HTERT RPE-1 (cell line): ENCODE measurements around the gene EVI2A.
"Not testable (repeated sequence)": the region's sequence is repeated elsewhere in the genome, so short reads cannot be mapped to it uniquely, and the experiment has no call there.

ENCODE experiments used
- in situ Hi-C: fragments of 300-500 bp; cut with MboI; formaldehyde crosslinking; loops from 4 replicates; pipeline ENCODE4 v1.14.3; 2020; ENCODE audit warnings: low sequenced_read_pairs

EVI2A gene, protein sequence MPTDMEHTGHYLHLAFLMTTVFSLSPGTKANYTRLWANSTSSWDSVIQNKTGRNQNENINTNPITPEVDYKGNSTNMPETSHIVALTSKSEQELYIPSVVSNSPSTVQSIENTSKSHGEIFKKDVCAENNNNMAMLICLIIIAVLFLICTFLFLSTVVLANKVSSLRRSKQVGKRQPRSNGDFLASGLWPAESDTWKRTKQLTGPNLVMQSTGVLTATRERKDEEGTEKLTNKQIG

GRCh38 chr17:31321481-31321880 lies at the start of gene EVI2A:
TSS of gene EVI2A (minus strand) at chr17:31321622. CDS start at chr17:31319013, 2,609 bp downstream.
- in situ Hi-C loops: no loop called here

DNA sequence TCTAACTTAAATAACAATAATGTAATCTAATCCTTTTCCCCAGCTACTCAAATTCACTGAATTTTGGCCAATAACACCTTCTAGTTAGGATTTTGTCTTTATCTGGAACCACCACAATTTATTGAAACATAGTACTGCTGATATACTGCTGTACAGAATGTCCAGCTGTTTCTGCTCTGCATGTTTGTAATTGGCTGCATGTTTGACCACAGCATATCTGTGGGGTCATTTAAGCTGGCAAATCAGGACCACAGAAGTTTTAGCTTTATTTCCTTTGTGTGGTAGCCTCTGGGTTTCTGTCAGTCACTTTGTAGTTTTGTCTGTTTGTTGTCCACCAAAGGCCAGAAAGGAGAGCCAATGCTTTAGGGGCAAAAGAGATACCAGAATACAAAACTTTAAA lies 47.8 kb upstream of the EVI2A start:
- in situ Hi-C loops: no loop called here

GRCh38 chr17:31366088-31366487 lies 44.7 kb upstream of the EVI2A start:
- in situ Hi-C loops: no loop called here

DNA sequence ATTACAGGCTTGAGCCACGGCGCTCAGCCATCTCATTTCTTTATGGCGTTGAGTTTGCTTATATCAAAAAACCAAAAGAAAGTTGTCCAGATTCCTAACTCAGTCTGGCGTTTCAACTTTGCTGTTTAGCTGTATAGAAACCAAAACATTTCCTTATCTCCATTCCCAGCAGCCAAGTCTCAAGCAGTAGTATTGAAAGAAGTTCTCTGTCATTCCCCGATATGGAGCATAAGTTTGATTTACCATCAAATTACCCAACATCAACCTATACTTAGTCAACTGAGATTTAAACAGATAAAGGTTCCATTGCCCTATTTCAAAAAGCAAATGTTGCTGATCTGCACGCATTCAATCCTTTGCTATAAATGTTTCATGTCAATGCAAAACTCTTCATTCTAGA lies 42.6 kb upstream of the EVI2A start:
- in situ Hi-C loops: no loop called here

GRCh38 chr17:31357839-31358394 lies 36.5 kb upstream of the EVI2A start:
- in situ Hi-C loops: no loop called here

- in situ Hi-C loops: no loop called here
Measured at GRCh38 chr17:31357091-31357490, 35.7 kb upstream of the EVI2A start.

- in situ Hi-C loops: no loop called here
Measured at GRCh38 chr17:31355935-31356334, 34.5 kb upstream of the EVI2A start.

GRCh38 chr17:31349454-31349853 lies 28.0 kb upstream of the EVI2A start:
- in situ Hi-C loops: no loop called here

DNA sequence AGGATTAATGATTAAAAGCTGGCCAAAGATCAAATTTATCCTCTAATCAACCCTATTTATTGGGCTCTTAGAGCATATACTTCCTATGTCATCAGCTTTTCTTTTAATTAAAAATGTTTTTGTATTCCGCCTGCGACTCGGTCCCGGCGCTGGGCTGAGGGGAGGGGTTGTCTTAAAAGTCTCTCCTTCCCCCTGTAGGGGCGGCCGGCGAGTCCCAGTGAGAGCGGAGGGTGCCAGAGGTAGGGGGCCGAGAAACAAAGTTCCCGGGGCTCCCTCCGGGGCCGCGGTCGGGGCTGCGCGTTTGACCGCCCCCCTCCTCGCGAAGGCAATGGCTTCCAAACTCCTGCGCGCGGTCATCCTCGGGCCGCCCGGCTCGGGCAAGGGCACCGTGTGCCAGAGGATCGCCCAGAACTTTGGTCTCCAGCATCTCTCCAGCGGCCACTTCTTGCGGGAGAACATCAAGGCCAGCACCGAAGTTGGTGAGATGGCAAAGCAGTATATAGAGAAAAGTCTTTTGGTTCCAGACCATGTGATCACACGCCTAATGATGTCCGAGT lies 23.8 kb upstream of the EVI2A start:
- in situ Hi-C loops: not testable (repeated sequence)

DNA sequence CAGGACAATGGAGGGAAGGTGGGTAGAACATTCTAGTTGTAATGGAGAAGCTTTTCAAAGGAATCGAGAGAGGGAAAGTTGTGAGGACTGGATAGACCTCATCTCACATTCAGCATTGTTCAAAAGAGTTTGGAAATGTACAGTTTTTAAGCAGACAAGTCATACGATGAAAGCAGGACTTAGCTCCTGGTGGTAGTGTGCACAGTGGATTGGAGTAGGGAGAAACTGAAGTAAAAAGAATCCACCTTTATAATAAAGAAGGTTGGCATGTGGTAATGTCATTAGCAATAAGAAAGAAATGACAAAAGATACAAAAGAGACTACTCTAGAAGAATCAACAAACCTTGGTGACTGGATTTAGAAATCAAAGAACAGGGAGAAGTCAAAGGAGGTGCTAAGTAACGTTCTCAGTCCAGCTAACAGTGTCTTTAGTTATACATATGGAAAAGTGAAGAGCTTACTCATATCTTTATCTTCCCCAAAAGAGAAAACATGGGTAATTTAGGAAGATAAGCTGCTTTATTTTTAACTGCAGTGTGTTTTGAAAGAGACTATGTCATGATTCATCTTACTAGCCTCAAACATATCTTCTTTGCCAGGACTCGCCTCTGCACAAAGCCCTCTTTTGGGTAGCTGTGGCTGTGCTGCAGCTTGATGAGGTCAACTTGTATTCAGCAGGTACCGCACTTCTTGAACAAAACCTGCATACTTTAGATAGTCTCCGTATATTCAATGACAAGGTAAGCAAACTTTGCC lies 18.7 kb upstream of the EVI2A start:
- in situ Hi-C loops: no loop called here

DNA sequence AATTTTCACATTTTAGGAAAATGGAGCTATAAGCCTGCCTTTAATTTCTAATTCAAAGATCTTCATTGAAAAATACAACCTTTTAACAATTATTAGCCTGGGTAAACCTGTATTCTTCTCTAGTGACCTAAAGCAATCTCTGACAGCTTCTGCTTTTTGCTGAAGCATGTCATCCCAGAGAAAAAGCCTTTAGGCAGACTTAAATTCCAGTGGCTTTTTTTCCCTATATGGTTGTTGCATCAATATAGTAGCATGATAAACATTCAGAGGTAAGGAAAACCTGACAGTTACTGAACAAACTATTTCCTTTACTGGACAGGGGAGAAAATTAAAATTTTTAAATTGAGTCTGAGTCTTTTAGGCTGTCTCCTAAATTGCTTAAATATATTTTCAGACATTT lies 7.8 kb upstream of the EVI2A start:
- in situ Hi-C loops: no loop called here

DNA sequence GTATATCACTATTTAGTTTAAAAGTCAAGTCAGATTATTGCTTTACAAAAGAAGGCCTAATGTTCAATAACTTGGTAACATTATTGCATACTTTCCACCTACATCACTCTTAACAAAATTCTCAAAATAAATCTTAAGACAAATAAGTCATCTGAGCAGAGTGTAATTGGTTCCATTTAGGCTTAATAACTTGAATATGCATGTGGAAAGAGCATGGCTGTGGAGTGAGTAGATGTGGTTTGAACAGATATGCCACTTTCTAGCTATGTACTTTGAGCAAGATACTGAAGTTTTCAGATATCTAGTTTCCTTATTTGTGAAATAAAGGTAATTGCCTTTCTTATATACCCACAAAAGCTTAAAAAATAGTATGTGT lies 6.7 kb upstream of the EVI2A start:
- in situ Hi-C loops: no loop called here

- in situ Hi-C loops: no loop called here
Measured at GRCh38 chr17:31327534-31328159, 6.2 kb upstream of the EVI2A start.

DNA sequence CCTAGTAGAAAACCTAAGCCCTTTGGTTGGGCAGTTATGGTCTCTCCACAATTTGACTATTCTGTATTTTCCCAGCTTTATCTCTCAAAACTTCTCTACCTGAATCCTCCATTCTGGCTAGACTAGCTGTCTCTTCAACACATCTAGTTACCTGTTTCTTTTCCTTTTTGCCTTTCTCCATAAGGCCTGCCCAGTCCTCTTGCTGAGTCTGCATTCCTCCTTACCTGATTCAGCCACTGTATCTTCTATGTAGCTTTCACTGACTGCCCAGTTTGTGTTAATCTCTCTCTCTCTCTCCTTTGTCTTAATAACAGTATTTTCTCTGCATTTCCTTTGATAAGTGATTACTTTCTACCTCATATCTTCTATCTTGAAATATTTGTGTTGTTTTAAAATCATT lies 2.1 kb upstream of the EVI2A start:
- in situ Hi-C loops: no loop called here

DNA sequence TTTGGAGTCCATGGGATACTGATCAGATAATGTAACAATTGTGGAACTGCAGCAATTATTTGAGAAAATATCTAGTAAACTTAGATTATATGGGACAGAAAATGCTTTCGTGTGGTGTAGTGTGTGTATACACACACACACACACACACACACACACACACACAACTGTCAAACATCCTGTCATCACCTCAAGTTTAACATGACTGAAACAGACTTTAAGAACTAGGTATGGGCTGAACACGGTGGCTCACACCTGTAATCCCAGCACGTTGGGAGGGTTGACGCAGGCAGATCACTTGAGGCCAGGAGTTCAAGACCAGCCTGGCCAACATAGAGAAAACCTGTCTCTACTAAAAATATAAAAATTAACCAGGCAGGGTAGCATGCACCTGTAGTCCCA lies 544 bp upstream of the EVI2A start:
- in situ Hi-C loops: no loop called here

- in situ Hi-C loops: no loop called here
Measured at GRCh38 chr17:31320791-31321190, 631 bp downstream of the EVI2A start.

DNA sequence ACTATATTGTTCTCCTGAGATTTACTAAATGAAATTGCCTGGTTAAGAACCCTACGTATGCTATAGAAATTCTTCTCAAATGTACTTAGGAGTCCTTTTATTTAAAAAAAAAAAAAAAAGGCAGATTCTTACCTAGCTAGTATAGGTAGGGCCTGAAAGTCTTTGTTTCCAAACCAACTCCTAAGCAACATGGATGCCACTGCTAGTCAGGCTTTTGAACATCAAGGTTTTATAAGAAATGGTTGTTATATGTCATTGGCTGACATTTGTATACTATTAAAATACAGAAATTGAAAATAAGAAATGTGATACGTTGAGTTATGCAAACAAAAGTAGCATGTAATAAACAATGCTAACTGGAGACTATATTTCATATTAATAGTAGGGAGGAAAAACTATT lies 1.2 kb downstream of the EVI2A start:
- in situ Hi-C loops: no loop called here

- in situ Hi-C loops: no loop called here
Measured at GRCh38 chr17:31318851-31319661, 2.4 kb downstream of the EVI2A start.

GRCh38 chr17:31318298-31318801 lies 3.1 kb downstream of the EVI2A start:
- in situ Hi-C loops: no loop called here

GRCh38 chr17:31314782-31315100 lies 6.7 kb downstream of the EVI2A start:
- in situ Hi-C loops: no loop called here
